ENCODE data around the gene SLC66A2.

Gene SLC66A2

DNA sequence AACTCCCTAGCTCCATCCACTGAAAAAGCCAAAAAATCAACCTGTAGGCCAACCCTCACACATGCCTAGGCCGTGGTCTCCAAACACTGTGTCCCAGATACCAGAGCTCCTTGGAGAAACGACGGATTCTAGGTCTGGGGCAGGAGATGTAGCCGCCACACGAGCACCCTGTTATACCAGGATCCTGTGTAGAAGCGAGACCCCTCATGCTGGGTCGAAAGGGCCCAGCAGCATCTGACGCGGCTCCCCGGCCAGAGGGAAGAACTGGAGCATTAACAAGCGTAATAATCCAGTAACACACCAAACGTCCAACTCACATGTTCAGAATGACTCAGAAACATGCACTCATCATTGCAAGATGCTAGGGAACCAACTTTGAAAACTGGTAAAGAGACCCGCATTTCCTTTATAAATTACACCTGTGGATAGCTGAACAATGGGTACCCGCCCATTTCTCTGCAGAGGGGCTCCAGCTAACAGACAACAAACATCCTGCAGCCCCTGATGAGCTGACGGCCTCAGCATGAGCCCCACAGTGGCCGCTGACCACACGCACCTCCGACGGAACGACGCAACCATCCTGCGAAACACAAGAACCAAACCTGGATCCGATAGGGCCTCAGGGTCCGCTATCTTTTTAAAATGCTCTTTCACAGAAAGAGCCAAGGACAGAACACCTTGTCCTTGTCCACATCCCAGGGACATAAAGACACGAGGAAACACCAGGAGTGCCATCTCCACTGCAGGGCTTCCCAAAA lies 14.2 kb downstream of the SLC66A2 start:
- no peak for DNase-seq (ENCODE audit: low spot score)

DNA sequence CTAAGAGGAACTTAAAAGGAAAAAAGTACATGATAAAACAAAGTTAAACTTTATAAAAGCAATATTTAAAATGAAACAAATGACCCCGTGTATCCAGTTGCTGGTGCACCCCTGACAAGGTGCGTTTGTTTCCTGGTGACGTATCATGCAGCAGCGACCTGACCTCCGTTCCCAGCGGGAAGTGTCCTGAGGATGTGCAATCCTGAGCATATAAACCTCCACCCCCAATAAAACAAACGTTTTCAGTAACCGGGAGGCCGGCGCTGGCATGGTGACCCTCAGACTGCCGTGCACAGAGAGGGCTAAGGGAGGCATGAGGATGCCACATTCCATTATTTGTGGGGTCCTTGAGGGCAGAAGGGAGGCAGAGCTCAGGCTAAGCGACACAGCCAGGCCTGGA lies 14.8 kb downstream of the SLC66A2 start:
- DNase-seq (ENCODE audit: low spot score), result no peak

DNA sequence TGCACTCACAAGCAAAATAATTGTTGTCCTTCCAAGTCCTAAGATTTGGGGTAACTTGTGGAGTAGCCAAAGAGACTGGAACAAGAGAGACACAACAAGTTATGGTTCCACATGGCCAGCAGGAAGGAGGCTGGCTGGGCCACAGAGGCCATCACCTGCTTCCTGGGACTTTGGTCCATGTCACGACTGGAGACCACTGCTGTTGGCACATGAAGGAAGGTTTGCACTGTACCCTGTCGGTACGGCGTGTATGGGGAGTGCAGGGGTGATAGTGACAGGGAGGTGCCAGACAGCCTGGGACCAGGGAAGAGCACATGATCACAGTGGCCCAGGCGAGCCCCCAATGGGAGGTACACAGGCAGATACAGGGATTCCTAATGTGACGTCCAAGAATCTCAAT lies 15.5 kb downstream of the SLC66A2 start:
- DNase-seq (ENCODE audit: low spot score), result no peak

DNA sequence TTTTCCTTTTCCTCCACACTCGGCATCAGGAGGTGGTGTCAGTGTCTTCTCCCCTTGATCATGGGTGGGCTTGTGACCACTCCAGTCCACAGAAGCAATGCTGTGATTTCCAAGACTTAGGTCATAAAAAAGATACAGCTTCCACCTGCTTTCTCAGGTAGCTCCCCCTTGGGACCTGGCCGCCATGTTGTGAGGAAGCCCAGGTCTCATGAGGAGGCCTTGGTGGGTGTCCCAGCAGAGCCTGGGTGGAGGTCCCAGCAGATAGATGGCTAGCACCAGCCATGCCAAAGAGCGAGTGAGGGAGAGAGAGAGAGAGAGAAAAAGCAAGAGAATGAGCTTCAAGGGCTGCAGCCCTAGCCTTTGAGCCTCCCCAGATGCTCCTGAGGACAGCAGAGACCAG lies 16.0 kb downstream of the SLC66A2 start:
- DNase-seq (ENCODE audit: low spot score), result no peak

DNA sequence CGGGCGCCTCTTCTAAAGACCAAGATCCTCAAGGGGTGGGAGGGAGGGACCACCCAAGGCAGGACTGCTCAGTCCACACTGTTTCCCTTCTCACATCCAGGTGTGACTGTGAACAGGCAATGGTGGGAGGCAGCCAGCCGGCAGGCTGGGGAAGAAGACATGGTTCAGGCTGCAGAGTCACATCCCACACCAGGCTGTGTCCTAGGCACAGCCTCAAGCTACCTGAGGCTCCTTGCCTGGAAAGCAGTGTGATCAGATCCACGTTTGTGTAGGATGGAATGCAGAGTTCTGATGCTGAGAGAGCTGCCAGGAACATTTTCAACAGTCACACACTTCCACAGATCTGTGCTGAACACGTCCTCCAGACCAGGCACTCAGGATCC lies 16.4 kb downstream of the SLC66A2 start:
- no peak for DNase-seq (ENCODE audit: low spot score)

DNA sequence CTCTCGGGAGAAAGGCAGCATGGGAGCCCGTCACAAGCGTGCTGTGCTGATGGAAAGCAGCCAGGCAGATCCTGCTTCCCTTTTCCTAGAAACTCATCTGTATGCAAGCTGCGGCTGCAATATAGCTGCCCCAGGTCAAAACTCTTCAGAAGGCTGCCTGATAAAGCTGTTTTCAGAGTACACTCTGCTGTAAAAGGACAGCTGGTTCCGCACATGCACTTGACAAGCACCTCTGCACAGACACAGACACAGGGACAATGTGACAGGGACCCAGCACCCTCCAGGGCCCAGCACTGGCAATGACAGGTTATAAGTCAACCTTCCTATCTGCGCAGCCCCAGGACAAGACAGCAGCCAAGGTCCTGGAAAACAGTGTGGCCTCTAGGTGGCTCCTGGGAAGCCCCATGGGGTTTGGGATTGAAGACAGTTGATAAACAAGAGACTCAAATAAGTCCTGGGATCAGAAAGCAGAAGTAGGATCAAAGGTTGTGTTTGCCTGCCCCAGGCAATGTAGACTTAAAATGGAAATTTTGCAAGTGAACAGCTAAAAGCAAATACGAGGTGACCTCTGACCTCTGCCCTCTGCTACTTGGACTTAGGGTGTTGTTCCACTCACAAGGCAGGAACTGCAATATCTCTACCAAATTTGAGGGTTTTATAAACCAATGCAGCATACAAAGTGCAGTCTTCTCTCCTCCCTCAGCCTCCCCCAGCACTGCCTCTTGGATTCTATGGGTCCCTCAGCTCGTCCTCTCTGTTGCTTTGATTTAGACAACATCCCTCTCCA lies 16.9 kb downstream of the SLC66A2 start:
- DNase-seq (ENCODE audit: low spot score), result no peak

DNA sequence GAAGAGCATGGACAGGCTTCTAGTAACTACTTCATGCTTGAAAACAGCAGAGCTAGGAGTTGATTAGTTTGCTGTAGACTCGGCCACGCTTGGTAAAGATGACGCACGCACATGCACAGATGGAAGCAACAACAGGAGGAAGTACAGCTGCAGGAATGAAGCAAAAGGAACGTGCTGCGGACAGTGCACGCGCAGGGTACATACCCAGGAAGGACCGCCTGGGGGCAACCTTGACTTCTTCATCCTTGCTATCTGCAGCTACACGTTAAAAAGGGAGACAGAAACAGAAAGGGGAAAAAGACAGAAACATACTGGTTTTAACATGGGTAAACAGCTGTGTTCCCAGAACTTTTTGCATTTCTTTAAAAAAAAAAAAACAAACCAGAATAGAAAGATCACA lies 17.7 kb downstream of the SLC66A2 start:
- DNase-seq (ENCODE audit: low spot score), result no peak

DNA sequence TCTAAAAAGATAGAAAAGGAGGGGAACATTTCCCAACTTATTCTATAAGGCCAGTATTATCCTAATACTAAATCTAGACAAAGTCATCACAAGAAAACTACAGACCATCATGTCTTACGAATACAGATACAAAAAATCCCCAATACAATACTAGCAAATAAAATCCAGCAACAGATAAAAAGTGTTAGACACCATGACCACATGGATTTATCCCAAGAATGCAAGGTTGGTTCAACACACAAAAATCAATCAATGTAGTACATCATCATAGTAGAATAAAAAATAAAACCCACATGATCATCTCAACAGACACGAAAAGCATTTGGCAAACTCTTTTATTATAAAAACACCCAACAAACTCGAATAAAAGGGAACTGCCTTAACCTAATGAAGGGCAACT lies 18.5 kb downstream of the SLC66A2 start:
- no peak for DNase-seq (ENCODE audit: low spot score)

DNA sequence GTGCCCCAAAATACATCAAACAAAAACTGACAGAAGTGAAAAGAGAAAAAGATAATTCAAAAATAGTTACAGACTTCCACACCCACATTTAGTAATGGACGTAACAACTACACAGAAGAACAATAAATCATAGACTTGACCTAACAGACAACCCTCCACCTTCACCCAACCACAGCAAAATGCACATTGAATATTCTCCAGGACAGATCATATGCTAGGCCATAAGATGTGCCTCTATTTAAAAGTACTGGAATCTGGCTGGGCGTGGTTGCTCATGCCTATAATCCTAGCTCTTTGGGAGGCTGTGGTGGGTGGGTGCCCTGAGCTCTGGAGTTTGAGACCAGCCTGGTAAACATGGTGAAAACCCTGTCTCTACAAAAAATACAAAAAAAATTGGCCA lies 20.0 kb downstream of the SLC66A2 start:
- DNase-seq (ENCODE audit: low spot score), result no peak

DNA sequence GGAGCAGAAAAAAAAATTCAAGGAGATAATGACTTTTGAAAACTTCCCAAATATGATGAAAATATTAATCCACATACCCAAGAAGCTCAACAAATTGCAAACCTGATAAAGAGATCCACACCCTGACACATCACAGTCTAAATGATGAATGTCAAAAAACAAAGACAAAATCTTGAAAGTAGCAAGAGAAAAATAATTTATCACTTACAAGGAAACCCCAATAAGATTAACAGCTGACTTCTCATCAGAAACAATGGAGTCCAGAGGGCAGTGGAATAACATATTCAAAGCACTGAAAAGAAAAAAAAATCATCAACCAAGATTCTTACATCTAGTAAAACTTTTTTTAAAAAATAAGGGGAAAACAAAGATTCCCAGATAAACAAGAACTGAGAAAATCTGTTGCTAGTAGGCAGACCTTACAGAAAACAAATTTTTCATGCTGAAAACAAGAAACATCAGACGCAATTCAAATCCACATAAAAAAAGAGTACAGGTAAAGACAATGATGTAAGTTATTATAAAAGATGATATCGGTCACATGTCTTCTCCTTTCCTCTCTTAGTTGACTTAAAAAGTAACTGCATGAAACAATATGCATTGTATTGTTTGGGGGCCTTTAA lies 21.3 kb downstream of the SLC66A2 start:
- DNase-seq (ENCODE audit: low spot score), result no peak

DNA sequence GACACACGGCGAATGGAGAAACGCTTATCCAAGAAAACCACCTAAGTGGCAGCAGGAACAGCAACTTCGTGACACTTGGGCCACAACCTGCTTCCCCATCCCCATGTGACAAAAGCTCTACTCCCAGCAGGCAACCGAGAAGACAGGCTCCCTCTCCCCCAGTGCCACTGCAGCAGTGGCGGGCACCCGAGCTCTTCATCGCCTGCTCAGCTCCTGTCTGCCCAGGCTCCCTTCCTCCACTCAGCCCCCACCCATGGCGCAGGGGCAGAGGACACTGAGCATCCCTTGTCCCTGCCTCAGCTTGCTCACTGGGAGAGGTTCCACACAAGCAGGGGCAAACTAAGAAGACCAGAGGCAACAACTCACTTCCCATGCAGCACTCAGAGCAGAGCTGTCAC lies 22.9 kb downstream of the SLC66A2 start:
- no peak for DNase-seq (ENCODE audit: low spot score)

DNA sequence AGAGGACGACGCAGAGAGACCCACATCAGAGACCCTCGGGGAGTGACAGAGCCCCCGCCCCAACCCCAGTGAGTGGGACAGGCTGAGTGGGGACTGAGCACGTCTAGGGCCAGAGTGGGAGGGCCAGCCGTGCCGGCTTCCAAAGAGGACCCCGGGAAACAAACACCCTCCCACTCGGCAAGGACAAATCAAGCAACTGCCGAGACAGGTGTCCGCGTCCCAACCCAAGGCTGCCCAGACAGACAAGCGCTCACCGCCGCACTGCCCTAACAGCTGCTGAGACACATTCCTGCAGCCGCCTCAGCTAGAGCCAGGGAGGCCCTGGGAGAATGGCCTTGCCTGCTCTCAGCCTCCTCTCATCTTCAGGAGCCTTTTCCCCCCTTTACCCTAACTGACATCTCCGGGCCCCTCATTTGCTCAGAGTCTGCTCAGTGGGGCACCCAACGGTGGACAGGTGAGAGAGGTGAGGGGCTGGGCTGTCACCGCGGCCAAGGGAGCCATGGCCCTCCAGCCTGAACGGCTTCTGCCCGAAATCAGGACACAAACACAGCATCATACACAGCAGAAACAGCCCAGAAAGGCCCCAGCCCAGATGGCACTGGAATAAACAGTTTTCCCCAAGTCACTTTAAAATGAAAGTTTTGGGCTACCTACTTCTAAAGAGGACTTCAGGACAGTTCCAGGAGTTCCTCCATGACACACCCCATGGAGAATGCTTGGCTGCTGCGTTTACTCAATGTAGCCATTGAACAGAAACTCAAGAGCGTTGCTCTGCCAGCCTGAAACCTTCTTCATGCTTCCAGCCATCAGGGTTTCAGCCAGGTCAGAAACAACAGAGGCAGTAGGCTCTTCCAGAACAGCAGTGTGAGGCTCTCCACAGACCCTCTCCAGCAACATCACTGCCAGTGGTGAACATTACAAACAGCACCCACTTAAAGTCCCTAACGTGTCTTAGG lies 23.6 kb downstream of the SLC66A2 start:
- DNase-seq (ENCODE audit: low spot score), result no peak

DNA sequence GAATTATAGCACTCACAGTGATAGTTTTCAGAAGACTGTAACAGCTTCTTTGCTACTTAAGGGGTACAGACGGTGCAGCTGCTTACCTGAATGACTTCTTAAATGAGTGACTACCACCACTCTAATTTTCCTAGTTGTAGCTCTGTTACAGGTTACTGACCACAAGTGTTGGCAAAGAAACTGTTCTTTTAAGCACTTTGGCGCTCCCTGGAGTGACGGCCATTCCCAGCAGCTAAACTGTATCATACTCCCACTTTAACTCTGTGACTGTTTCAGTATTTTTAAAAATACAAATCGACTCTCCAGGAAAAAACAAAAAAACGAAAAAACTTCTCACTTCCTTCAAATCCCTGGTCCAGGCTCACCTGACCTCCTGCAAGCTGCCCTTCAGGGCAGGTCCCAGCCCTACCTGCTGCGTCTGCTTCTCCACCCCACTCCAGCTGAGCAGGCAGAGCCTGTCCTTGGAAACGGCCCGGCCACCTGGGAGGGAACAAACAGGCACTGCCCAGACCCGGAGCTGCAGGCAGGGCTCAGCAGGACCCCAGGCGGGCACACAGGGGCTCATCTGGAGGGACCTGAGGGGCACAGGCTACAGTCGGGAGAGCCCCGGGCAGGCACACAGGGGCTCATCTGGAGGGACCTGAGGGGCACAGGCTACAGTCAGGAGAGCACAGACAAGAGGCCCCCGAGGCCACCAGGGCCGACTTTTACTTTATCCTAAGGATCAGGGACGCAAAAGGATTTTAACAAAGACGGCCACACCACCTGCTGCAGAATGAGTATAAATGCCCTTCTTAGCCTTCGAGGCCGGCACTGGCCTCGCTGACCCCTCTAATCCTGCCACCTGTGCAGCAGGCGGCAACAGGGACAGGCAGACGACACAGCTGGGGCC lies 24.5 kb downstream of the SLC66A2 start:
- DNase-seq (ENCODE audit: low spot score), result no peak

DNA sequence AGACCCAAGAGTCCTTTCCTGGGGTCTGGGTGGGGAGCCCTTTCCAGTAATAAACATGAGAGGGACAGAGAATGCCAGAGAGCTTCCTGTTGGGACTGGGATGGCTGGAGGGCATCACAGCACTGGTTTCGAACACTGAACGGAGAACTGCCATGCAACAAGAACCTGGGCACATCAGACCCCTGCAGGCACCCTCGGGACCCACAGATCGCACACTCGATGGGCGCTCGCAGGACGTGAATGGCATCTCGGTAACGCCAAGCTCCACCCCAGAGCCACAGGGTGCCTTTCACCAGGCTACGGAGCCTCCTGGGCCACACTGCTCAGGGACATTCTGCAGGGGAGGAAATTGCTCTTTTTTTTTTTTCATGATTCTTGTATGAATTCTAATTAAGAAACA lies 25.1 kb downstream of the SLC66A2 start:
- DNase-seq (ENCODE audit: low spot score), result no peak

DNA sequence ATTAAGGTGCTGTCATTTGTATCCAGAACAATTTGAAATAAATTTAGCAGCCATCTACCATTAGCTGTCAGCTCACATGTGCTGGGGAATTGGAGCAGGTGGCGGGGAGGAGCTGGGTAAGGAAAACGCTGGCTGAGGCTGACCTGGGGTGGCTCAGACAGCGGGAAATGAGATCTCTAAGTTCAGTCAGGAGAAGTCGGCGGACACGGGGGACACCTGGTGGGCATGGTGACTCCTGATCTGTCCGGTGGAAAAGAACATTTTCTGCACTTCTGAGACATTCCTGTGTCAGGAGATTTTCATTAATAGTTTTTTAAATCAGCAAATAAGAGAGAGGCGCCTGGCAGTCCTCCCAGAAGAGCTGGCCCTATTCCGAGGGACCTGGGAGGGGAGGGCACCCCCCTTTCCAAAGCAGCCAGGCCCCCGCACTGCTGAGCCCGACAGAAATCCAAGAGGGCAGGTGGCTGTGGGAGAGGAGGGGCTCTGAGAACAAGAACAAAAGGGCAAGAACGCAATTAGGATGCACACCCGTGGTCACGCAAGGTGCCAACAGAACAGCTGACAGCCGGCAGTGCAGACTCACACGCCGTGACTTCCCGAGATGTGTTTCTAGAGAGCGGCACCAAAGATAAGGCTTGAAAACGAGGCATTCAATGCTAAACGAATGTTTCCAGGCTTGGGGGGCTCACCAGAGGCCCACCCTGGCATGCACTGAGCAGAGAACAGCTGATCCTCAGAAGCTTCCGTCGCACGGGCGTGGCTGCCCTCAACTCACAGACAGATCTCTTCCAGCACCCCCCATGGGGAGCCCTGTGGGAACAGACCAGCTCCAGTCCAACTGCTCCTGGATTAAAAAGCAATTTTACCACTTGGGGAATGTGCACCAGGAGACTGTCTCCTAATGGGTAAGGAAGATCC lies 26.4 kb downstream of the SLC66A2 start:
- no peak for DNase-seq (ENCODE audit: low spot score)

DNA sequence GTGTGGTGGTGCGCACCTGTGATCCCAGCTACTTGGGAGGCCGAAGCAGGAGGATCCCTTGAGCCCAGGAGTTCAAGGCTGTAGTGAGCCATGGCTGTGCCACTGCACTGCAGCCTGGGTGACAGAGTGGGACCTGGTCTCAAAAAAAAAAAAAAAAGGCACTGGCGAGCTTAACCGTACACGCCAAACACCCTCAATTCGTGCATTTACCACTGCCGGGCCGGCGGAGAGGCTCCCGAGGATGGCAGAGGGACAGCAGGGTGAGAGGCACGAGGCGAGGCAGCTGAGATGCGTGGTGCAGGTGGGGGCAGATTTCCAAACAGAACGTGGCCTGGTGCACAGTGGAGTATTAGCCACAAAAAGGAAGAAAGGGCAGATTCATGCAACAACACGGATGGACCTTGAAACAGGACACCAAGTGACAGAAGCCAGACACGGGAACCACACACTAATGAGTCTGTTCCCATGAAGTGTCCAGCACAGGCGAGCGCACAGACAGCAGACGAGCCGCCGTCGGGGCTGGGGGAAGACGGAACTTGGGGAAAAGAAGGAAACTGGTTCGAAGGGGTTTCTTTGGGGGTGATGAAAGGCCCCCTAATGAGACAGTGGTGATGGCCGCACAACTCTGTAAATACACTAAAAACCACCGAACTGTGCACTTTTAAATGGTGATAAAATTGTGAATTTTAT lies 27.4 kb downstream of the SLC66A2 start:
- no peak for DNase-seq (ENCODE audit: low spot score)

DNA sequence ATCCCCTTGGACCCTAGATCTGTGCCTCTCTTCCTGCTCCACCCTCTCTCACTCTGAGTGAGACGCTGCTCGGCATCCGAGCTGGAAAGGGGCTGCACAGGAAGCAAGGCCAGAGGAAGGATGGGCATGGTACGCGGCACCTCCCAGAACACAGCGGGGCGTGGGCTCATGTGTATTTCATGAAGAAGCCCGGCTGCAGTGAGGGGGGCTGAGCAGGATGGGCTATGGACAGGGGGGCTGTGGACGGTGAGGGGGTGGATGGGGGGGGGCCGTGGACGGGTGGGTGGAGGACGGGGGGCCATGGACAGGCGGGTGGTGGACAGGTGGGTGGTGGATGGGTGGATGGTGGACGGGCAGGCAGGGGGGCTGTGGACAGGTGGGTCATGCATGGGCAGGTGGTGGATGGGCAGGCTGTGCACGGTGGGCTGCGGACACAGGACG lies 28.5 kb downstream of the SLC66A2 start:
- no peak for DNase-seq (ENCODE audit: low spot score)

DNA sequence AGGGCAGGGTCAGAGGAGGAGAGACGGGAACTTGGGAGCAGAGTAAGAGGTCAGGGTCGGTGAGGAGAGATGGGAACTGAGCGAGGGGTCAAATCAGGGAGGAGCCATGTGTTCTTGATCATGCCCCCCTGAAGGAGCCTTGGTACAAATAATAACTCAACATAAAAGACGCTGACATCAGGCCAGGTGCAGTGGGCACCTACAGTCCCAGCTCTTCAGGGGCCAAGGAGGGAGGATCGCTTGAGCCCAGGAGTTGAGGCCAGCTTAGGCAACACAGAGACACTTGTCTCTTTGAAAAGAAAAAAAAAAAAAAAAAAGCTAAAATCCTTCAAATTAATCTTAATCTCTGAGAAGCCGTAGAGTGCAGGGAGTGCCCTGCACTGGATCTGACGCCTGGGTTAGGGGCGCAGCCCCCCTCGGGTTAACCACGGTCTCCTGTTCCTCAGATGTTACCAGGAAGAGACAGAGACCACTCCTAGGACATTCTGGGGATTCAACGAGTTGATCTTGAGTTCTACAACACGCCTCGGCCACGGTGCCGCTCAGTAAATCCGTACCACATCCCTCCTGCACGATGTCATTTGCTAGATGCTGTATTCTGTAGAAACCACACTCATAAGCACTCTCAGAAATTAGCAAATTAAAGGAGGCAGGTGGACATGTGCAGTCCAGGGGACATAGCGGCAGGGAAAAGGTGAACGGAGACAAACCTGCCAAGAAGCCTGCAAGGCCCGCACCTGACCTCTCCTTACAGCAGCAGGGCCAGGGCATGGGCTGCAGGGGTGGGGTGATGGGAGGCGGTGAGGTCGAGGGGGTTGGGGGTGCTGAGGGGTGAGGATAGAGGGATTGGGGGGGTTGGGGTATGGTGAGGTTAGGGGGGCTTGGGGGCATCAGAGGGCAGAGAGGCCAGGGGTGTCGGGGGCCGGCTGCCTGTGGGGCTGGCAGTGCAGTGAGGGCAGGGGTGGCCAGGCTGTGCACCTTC lies 29.2 kb downstream of the SLC66A2 start:
- no peak for DNase-seq (ENCODE audit: low spot score)
